ENCODE measurements around the gene BUD31. TPM values are rescaled to one million over a fixed set of nuclear protein-coding genes. Genes with fewer than 3 reads are reported as not detected.
A peak's percentile ranks its signal among the peaks of the same experiment; 100 is the strongest.

The BUD31 gene
- total and polyA plus RNA-seq, 2 of the 8 experiments (the other 6 are each of a cell fraction or from before 2014, with no cell fraction given): 46.7 to 114 TPM

- Histone ChIP-seq H3K4me1 (replicated peaks in 1 of 4; ENCODE audit: control insufficient read depth in 3 of 4, insufficient read depth in 4 of 4, low read length in 3 of 4) (peaks cover 0 to 5% (median 3%) of the 10 kb centered on the region in 4 experiments; a peak in 4 of 7 replicates), H4K20me1 (replicated peaks in 1 of 2; ENCODE audit: control insufficient read depth in 1 of 2, insufficient read depth in 2 of 2, low read length in 2 of 2) (peaks cover 4 to 5% of the 10 kb centered on the region in 2 experiments), H2BK12ac (ENCODE audit: low read depth, low read length) (no peak overlapping the region), H3K14ac (ENCODE audit: insufficient read length) (no peak overlapping the region), H4K5ac (ENCODE audit: insufficient read length, low read depth, low read length) (no peak overlapping the region), H3K23ac (ENCODE audit: insufficient read length) (no peak overlapping the region), H3K27ac (ENCODE audit: low read depth, low read length) (no peak overlapping the region; the same call in 1 of the 2 replicates), H3K4me2 (ENCODE audit: insufficient read depth in 1 of 2, low read depth in 2 of 2, low read length in 2 of 2) (peak overlapping the region; percentile 47 to 61), H3K9me3 (ENCODE audit: insufficient read depth in 2 of 2, low read depth in 1 of 2, low read length in 1 of 2) (no peaks in the 10 kb centered on the region), H3K9ac (replicated peaks in 1 of 4; ENCODE audit: extremely low read depth in 1 of 4, low read depth in 3 of 4, low read length in 3 of 4) (no peak overlapping the region; a peak in 1 of 7 replicates), H2AFZ (ENCODE audit: low read length) (no peak overlapping the region), H2AK5ac (ENCODE audit: low read depth, low read length) (no peak overlapping the region), H4K91ac (replicated peaks; ENCODE audit: insufficient read length, low read length) (no peak overlapping the region), H2BK20ac (ENCODE audit: low read length) (no peak overlapping the region), H3K4me3 (ENCODE audit: extremely low read depth in 1 of 4, insufficient read depth in 2 of 4, low read depth in 3 of 4, low read length in 4 of 4) (peak overlapping the region; percentile 65 to 95 (median 70)), H3K18ac (ENCODE audit: extremely low read depth, low read length) (no peak overlapping the region; the same call in 1 of the 2 replicates), H3K56ac (replicated peaks; ENCODE audit: insufficient read length, low read depth, low read length) (no peak overlapping the region), H3K79me2 (ENCODE audit: control insufficient read depth in 1 of 2, insufficient read depth in 2 of 2, low read length in 2 of 2) (peaks cover 0 to 10% of the 10 kb centered on the region in 2 experiments; a peak in 2 of 4 replicates), H3K27me3 (replicated peaks in 1 of 4; ENCODE audit: control insufficient read depth in 3 of 4, extremely low read depth in 1 of 4, insufficient read depth in 3 of 4, low read length in 3 of 4) (no peaks in the 10 kb centered on the region), H4K8ac (ENCODE audit: extremely low read depth, insufficient read depth, low read length) (no peak overlapping the region; the same call in 1 of the 2 replicates), H3K4ac (replicated peaks; ENCODE audit: insufficient read length, low read depth, low read length) (no peak overlapping the region), H2BK15ac (ENCODE audit: low read length) (no peak overlapping the region), H3K23me2 (ENCODE audit: low read depth, low read length) (peaks cover 6% of the 10 kb centered on the region; the same call in 1 of the 2 replicates), H2BK120ac (replicated peaks; ENCODE audit: low read depth, low read length) (no peak overlapping the region), H3K36me3 (ENCODE audit: control insufficient read depth in 2 of 4, insufficient read depth in 4 of 4, low read length in 3 of 4) (peaks cover 0 to 3% (median 0%) of the 10 kb centered on the region in 4 experiments; a peak in 1 of 8 replicates), H3K79me1 (ENCODE audit: low read depth, low read length) (peaks cover 3% of the 10 kb centered on the region; the same call in 1 of the 2 replicates), H2BK5ac (ENCODE audit: low read depth, low read length) (no peak overlapping the region)
- DNase-seq (ENCODE audit: low read depth in 1 of 2, low spot score in 2 of 2) (peak in 1 of 2 experiments; percentile 70), FAIRE-seq (no peak)
- CTCF ChIA-PET (ENCODE audit: partially characterized antibody): no interaction called here
- POLR2A ChIA-PET (ENCODE audit: partially characterized antibody): interaction anchor here (0.9 to 5.5 kb wide), 5 partner anchors 15 to 197 kb away, joined by 3 to 49 read pairs (median 4); partner anchors contain the start of genes BUD31, CPSF4, PDAP1 and PTCD1
- no peak for TF ChIP-seq E2F6 (IDR thresholded peaks at IDR 0.05)
- peak; percentile 85 for TF ChIP-seq KDM1A (IDR thresholded peaks at IDR 0.05; ENCODE audit: borderline replicate concordance, low read length)
- peak; percentile 22 for TF ChIP-seq TAF7 (optimal IDR thresholded peaks at IDR 0.05; ENCODE audit: borderline replicate concordance, low read depth, low read length)
- TF ChIP-seq SIN3A (conservative IDR thresholded peaks at IDR 0.05 in 1 of 2, IDR thresholded peaks at IDR 0.05 in 1 of 2; ENCODE audit: low read depth in 1 of 2, low read length in 2 of 2): 0 out of 4 replicates have a peak, but pooled peaks of 1 of the 2 experiments have one; percentile 41
- WGBS, 2 experiments (ENCODE audit: extremely low coverage in 1 of 2, insufficient coverage in 1 of 2, insufficient read length in 1 of 2, insufficient replicate concordance in 2 of 2, low coverage in 1 of 2, low lambda C conversion rate in 2 of 2, missing lambda C conversion rate in 1 of 2): 25% methylated on average over 21 of the region's 58 CpGs; no CpG with 5 or more reads in 1 of the 2 experiments
Observed at GRCh38 chr7:99375070-99375807, 33.5 kb upstream of the BUD31 start.
